Endothelial cell (in vitro differentiated cells): ENCODE results near the gene LSM14B. TPM values are rescaled to one million over a fixed set of nuclear protein-coding genes. Genes with fewer than 3 reads are reported as not detected.

Source experiments
- DNase-seq: peaks from one replicate; pipeline ENCODE4 v3.0.0; 2021; ENCODE audit warnings: low spot score
- H3K27ac Mint-ChIP-seq: one replicate; pipeline ENCODE4 v1.8.0; 2021; ENCODE audit warnings: mixed read lengths, inconsistent platforms; ENCODE audit not compliant: unreplicated experiment
- H3K27me3 Mint-ChIP-seq: one replicate; pipeline ENCODE4 v1.8.0; 2021; ENCODE audit warnings: mild to moderate bottlenecking, moderate library complexity, mixed read lengths, inconsistent platforms; ENCODE audit not compliant: unreplicated experiment
- H3K36me3 Mint-ChIP-seq: one replicate; pipeline ENCODE4 v1.8.0; 2021; ENCODE audit warnings: mild to moderate bottlenecking, low read depth, mixed read lengths, inconsistent platforms; ENCODE audit not compliant: unreplicated experiment
- H3K4me1 Mint-ChIP-seq: one replicate; pipeline ENCODE4 v1.8.0; 2021; ENCODE audit warnings: mild to moderate bottlenecking, mixed read lengths, inconsistent platforms; ENCODE audit not compliant: unreplicated experiment
- H3K4me3 Mint-ChIP-seq: one replicate; pipeline ENCODE4 v1.8.0; 2021; ENCODE audit warnings: mild to moderate bottlenecking, mixed read lengths, inconsistent platforms; ENCODE audit not compliant: unreplicated experiment
- H3K9me3 Mint-ChIP-seq: one replicate; pipeline ENCODE4 v1.8.0; 2021; ENCODE audit warnings: mixed read lengths, inconsistent platforms; ENCODE audit not compliant: unreplicated experiment
- total RNA-seq: library from RNA; stranded (reverse); fragmentation: NEBNext Ultra II Directional; extraction: Animal tissue kit (Norgen Biotek cat#: 25700); gene quantifications from one replicate; pipeline ENCODE4 v1.2.1, GENCODE V29; 2021; ENCODE audit not compliant: unreplicated experiment
- TF ChIP-seq, protein P1 (sequence below): fragments of 200-600 bp; sonication (generic); IDR thresholded peaks from one replicate; pipeline ENCODE4 v1.5.0; 2021; ENCODE audit warnings: antibody characterized with exemption; ENCODE audit not compliant: unreplicated experiment

LSM14B gene
- total RNA-seq, 1 donor from 2014 or later = 35.3 TPM

DNA sequence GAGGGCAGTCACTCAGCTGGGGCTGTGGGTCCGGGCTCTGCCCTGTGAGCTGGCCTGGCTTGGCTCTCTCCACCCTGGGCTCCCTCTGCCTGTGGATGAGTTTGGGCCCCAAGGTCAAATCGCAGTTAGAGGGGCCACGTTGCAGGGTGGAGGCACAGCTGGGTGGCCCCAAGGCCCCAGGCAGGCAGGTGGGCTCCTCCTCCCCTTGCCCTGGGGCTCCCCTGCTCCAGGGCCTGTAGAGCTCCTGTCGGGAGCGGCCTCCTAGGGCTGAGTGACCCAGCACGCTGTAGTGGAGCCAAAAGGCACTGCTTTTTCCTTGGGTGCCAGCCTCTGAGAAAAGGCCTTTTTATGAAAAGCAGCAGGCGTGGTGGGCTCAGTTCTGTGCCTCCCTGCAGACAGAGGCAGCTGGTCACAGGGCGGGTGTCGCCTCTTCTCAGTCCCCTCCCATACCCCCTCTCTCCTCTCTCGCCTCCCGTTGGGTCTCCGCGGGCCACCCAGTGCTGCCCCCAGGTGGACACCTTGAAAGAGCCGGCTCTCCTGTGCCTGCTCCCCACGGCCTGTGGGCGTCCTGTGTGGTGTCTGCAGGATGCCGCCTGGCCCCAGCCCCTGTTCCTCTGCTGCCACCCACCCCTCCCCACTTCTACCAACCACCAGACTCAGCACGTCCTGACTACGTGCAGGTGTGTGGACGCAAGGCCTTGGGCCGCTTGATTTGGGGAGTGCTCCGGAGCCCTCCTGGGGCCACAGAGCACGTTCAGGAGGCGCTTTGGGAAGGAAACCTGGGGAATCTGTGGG lies 34.5 kb downstream of the LSM14B start:
- peak; percentile 86 for DNase-seq
- Mint-ChIP-seq H3K27ac (no peak overlapping the region), H3K9me3 (no peaks in the 10 kb centered on the region), H3K4me3 (no peak overlapping the region), H3K36me3 (peaks cover 31% of the 10 kb centered on the region), H3K4me1 (peaks cover 17% of the 10 kb centered on the region), H3K27me3 (peaks cover 10% of the 10 kb centered on the region)
- TF ChIP-seq, protein P1, sequence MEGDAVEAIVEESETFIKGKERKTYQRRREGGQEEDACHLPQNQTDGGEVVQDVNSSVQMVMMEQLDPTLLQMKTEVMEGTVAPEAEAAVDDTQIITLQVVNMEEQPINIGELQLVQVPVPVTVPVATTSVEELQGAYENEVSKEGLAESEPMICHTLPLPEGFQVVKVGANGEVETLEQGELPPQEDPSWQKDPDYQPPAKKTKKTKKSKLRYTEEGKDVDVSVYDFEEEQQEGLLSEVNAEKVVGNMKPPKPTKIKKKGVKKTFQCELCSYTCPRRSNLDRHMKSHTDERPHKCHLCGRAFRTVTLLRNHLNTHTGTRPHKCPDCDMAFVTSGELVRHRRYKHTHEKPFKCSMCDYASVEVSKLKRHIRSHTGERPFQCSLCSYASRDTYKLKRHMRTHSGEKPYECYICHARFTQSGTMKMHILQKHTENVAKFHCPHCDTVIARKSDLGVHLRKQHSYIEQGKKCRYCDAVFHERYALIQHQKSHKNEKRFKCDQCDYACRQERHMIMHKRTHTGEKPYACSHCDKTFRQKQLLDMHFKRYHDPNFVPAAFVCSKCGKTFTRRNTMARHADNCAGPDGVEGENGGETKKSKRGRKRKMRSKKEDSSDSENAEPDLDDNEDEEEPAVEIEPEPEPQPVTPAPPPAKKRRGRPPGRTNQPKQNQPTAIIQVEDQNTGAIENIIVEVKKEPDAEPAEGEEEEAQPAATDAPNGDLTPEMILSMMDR = peak; percentile 63

DNA sequence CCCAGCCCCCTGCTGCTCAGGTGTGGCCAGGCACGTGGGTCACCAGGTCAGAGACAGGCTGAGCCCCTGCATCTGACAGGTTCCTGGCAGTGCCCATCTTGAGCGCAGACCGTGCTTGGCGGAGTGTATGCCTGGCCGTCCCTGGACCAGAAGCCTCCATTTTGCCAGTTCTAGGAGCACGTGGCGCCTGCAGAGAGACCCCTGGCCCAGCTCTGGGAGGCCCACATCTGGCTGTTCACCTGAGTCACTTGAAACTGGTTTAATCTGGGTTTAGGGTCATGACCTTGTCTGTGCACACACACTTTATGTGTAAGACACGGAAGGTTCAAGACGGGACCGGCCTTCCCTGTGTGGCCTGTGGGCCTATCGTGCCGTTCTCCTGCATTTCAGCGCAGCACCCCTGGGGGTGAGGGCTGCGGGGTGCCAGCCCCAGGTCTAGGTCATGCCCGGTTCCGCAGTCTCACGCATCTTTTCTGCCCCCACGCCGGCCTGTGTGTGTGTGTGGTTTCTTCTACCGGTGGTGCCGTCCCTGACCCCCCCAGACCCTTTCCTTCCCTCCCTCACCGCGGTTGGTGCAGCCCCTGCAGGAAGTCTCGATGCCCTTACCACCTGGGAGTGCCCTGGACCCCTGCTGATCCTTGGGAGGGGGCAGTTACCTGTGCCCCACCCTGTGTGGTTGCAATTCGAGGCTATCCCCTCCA lies 35.3 kb downstream of the LSM14B start:
- Mint-ChIP-seq H3K4me3 (no peak overlapping the region), H3K9me3 (no peaks in the 10 kb centered on the region), H3K27me3 (peaks cover 12% of the 10 kb centered on the region), H3K36me3 (peaks cover 26% of the 10 kb centered on the region), H3K27ac (no peak overlapping the region), H3K4me1 (peaks cover 14% of the 10 kb centered on the region)
- TF ChIP-seq, protein P1 = no peak
- DNase-seq = no peak

DNA sequence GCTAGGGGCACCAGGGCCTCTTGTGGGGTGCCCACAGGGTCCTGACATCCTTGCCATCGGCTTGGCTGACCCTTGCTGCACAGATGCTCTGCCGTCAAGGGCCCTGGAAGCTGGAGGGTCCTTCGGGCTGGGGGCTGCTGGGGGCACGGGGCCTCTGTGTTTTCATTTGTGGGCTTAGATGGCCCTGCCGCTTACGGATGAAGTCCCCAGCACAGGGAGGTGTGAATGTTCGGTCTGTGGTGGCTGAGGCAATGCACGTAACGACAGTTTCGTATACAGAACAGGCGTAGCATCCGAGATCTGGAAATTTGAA lies 35.8 kb downstream of the LSM14B start:
- peaks cover 10% of the 10 kb centered on the region for H3K4me1 Mint-ChIP-seq
- no peaks in the 10 kb centered on the region for H3K9me3 Mint-ChIP-seq
- H3K4me3 Mint-ChIP-seq = no peak overlapping the region
- no peak overlapping the region for H3K27ac Mint-ChIP-seq
- H3K27me3 Mint-ChIP-seq = peaks cover 12% of the 10 kb centered on the region
- peaks cover 21% of the 10 kb centered on the region for H3K36me3 Mint-ChIP-seq
- no peak for DNase-seq
- TF ChIP-seq, protein P1 = no peak

DNA sequence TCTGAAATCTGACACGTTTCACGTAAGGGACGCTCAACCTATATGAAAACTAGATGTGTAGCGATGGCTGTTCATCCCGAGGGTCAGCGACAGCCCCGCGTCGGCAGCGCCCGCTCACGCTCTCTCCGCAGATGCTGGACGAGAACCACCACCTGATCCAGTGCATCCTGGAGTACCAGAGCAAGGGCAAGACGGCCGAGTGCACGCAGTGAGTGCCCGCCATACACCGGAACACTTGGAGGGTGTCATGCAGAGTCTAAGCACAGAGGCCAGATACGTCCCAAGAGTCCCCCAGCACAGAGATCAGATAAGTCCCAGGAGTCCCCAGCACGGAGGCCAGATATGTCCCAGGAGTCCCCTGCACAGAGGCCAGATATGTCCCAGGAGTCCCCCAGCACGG lies 36.3 kb downstream of the LSM14B start:
- Mint-ChIP-seq H3K27me3 (peaks cover 10% of the 10 kb centered on the region), H3K4me3 (peak overlapping the region; percentile 62), H3K9me3 (no peaks in the 10 kb centered on the region), H3K4me1 (peaks cover 8% of the 10 kb centered on the region), H3K27ac (no peak overlapping the region), H3K36me3 (peaks cover 18% of the 10 kb centered on the region)
- DNase-seq = no peak
- TF ChIP-seq, protein P1 = no peak

DNA sequence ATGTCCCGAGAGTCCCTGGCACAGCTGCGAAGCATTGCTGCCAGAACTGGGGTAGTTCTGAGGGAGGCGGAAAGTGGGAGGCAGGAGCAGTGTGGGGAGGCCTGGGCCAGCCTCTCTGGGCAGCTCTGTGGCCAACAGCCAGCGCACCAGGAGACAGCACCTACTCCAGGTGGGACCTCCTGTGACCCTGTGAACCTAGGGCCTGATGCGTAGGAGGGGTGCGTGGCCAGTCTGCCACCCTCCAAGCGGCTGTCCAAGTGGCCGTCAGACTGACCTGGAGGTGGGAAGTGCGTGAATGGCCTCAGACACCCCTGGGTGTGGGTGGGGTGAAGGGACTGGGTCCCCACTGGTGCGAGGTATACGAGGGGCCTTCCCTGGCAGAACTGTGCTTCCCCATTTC lies 36.8 kb downstream of the LSM14B start:
- Mint-ChIP-seq H3K27ac (no peak overlapping the region), H3K9me3 (no peaks in the 10 kb centered on the region), H3K36me3 (peaks cover 13% of the 10 kb centered on the region), H3K27me3 (peaks cover 9% of the 10 kb centered on the region), H3K4me3 (no peak overlapping the region), H3K4me1 (peaks cover 7% of the 10 kb centered on the region)
- TF ChIP-seq, protein P1 = no peak
- DNase-seq = no peak
